ENCODE data around the gene ATF4. TPM values are rescaled to one million over a fixed set of nuclear protein-coding genes. Genes with fewer than 3 reads are reported as not detected.
A peak's percentile ranks its signal among the peaks of the same experiment; 100 is the strongest.

The ATF4 gene
- total RNA-seq, 1 donor from 2014 or later = 508 TPM

GRCh38 chr22:39492186-39492585 lies 28.2 kb upstream of the ATF4 start:
- H3K4me2 ChIP-seq (ENCODE audit: low read length) = no peak overlapping the region
- no peaks in the 10 kb centered on the region for H4K20me1 ChIP-seq (ENCODE audit: insufficient read depth, low read length)
- Mint-ChIP-seq H3K9me3 (ENCODE audit: unreplicated experiment) (no peaks in the 10 kb centered on the region), H3K4me1 (ENCODE audit: low read depth, unreplicated experiment) (peaks cover 5% of the 10 kb centered on the region), H3K36me3 (ENCODE audit: low read depth, unreplicated experiment) (peaks cover 4% of the 10 kb centered on the region), H3K27me3 (ENCODE audit: low read depth, unreplicated experiment) (peaks cover 1% of the 10 kb centered on the region), H3K27ac (ENCODE audit: unreplicated experiment) (no peak overlapping the region), H3K4me3 (ENCODE audit: unreplicated experiment) (no peak overlapping the region)
- H2AFZ ChIP-seq (ENCODE audit: low read depth, low read length) = no peak overlapping the region
- TF ChIP-seq CTCF (IDR thresholded peaks at IDR 0.05; ENCODE audit: insufficient read depth, low read depth, low read length) = no peak
- no peak for TF ChIP-seq EZH2 (IDR thresholded peaks at IDR 0.05; ENCODE audit: insufficient read depth, low read length)
- peaks cover 14% of the 10 kb centered on the region for H3K4me1 ChIP-seq (ENCODE audit: insufficient read depth, low read length)
- H3K9ac ChIP-seq (ENCODE audit: low read length) = no peak overlapping the region
- H3K36me3 ChIP-seq (ENCODE audit: insufficient read depth, low read length) = no peaks in the 10 kb centered on the region
- no peak for DNase-seq (ENCODE audit: low read depth)
- H3K27ac ChIP-seq (ENCODE audit: low read depth, low read length) = no peak overlapping the region
- H3K79me2 ChIP-seq (ENCODE audit: insufficient read depth, low read length) = no peaks in the 10 kb centered on the region
- FAIRE-seq = no peak
- no peaks in the 10 kb centered on the region for H3K27me3 ChIP-seq (ENCODE audit: insufficient read depth, low read length)
- H3K9me3 ChIP-seq (ENCODE audit: insufficient read depth, low read depth, low read length) = no peaks in the 10 kb centered on the region
- H3K4me3 ChIP-seq (ENCODE audit: insufficient read depth, low read depth, low read length) = no peak overlapping the region

DNA sequence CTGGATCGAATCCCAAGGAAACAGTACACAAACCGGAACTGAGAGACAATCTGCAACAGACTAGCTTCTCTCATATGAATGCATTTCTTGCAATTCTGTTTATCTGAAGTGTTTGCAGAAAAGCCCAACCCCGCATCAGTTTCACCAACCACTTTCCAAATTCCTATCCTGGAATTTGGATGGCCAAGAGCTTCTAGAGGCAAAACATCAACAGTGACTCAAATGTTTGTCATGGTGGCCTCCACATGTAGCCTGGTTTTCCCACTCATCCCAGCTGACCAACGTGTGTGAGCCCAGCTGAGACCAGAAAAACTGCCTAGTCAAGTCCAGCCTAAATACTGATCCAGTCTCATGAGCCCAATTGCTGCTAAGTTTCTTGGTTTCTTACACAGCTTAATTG lies 26.6 kb upstream of the ATF4 start:
- Histone ChIP-seq H3K27ac (ENCODE audit: low read depth, low read length) (no peak overlapping the region), H2AFZ (ENCODE audit: low read depth, low read length) (no peak overlapping the region), H3K4me1 (ENCODE audit: insufficient read depth, low read length) (peaks cover 14% of the 10 kb centered on the region), H3K4me3 (ENCODE audit: insufficient read depth, low read depth, low read length) (no peak overlapping the region), H3K36me3 (ENCODE audit: insufficient read depth, low read length) (no peaks in the 10 kb centered on the region), H3K79me2 (ENCODE audit: insufficient read depth, low read length) (no peaks in the 10 kb centered on the region), H3K9ac (ENCODE audit: low read length) (no peak overlapping the region), H3K4me2 (ENCODE audit: low read length) (peak overlapping the region; percentile 54), H3K27me3 (ENCODE audit: insufficient read depth, low read length) (no peaks in the 10 kb centered on the region), H3K9me3 (ENCODE audit: insufficient read depth, low read depth, low read length) (no peaks in the 10 kb centered on the region), H4K20me1 (ENCODE audit: insufficient read depth, low read length) (no peaks in the 10 kb centered on the region)
- Mint-ChIP-seq H3K36me3 (ENCODE audit: low read depth, unreplicated experiment) (peaks cover 4% of the 10 kb centered on the region), H3K27ac (ENCODE audit: unreplicated experiment) (no peak overlapping the region), H3K27me3 (ENCODE audit: low read depth, unreplicated experiment) (peaks cover 2% of the 10 kb centered on the region), H3K4me1 (ENCODE audit: low read depth, unreplicated experiment) (peaks cover 5% of the 10 kb centered on the region), H3K4me3 (ENCODE audit: unreplicated experiment) (no peak overlapping the region), H3K9me3 (ENCODE audit: unreplicated experiment) (no peaks in the 10 kb centered on the region)
- peak; percentile 99 for FAIRE-seq
- peak; percentile 71 for DNase-seq (ENCODE audit: low read depth)
- TF ChIP-seq CTCF (IDR thresholded peaks at IDR 0.05; ENCODE audit: insufficient read depth, low read depth, low read length) = no peak
- no peak for TF ChIP-seq EZH2 (IDR thresholded peaks at IDR 0.05; ENCODE audit: insufficient read depth, low read length)

GRCh38 chr22:39494471-39495120 lies 25.8 kb upstream of the ATF4 start:
- DNase-seq (ENCODE audit: low read depth) (no peak), FAIRE-seq (no peak)
- no peak overlapping the region for H3K27ac ChIP-seq (ENCODE audit: low read depth, low read length)
- Mint-ChIP-seq H3K4me3 (ENCODE audit: unreplicated experiment) (no peak overlapping the region), H3K36me3 (ENCODE audit: low read depth, unreplicated experiment) (peaks cover 4% of the 10 kb centered on the region), H3K27ac (ENCODE audit: unreplicated experiment) (no peak overlapping the region), H3K4me1 (ENCODE audit: low read depth, unreplicated experiment) (peaks cover 5% of the 10 kb centered on the region), H3K9me3 (ENCODE audit: unreplicated experiment) (no peaks in the 10 kb centered on the region), H3K27me3 (ENCODE audit: low read depth, unreplicated experiment) (peaks cover 4% of the 10 kb centered on the region)
- TF ChIP-seq EZH2 (IDR thresholded peaks at IDR 0.05; ENCODE audit: insufficient read depth, low read length) = no peak
- H3K9me3 ChIP-seq (ENCODE audit: insufficient read depth, low read depth, low read length) = no peaks in the 10 kb centered on the region
- H3K79me2 ChIP-seq (ENCODE audit: insufficient read depth, low read length) = no peaks in the 10 kb centered on the region
- H3K4me2 ChIP-seq (ENCODE audit: low read length) = no peak overlapping the region
- H4K20me1 ChIP-seq (ENCODE audit: insufficient read depth, low read length) = no peaks in the 10 kb centered on the region
- H3K4me1 ChIP-seq (ENCODE audit: insufficient read depth, low read length) = peaks cover 14% of the 10 kb centered on the region
- no peak overlapping the region for H3K9ac ChIP-seq (ENCODE audit: low read length)
- no peak overlapping the region for H2AFZ ChIP-seq (ENCODE audit: low read depth, low read length)
- H3K27me3 ChIP-seq (ENCODE audit: insufficient read depth, low read length) = no peaks in the 10 kb centered on the region
- no peaks in the 10 kb centered on the region for H3K36me3 ChIP-seq (ENCODE audit: insufficient read depth, low read length)
- no peak overlapping the region for H3K4me3 ChIP-seq (ENCODE audit: insufficient read depth, low read depth, low read length)
